Right lobe of liver (tissue), 4 donors: ENCODE data around the gene CCSER1.

Source experiments
- CTCF ChIP-seq, 4 donors: fragments of 200-600 bp in 3 of 4; fragments of 450-650 bp in 1 of 4; IDR thresholded peaks; one replicate each; pipeline versions ENCODE4 v1.5.1 to v1.8.0; 2016 to 2022; ENCODE audit warnings: antibody characterized with exemption in 4 of 4, mild to moderate bottlenecking in 2 of 4
- POLR2A ChIP-seq: fragments of 450-650 bp; IDR thresholded peaks from one replicate; pipeline ENCODE4 v1.6.1; 2017; ENCODE audit warnings: antibody characterized with exemption, mild to moderate bottlenecking
- donor health status: DM: no; HTN: no; CAD: no.
- donor health status: DM: no; HTN: no; CAD: no.
- donor health status: DM: no; HTN: yes; CAD: no.

- TF ChIP-seq CTCF (IDR thresholded peaks at IDR 0.05) = no peak
- TF ChIP-seq POLR2A = no peak
Observed at GRCh38 chr4:90254357-90254756, 127.2 kb downstream of the CCSER1 start.
